ENCODE measurements around the gene LGI4. TPM values are rescaled to one million over a fixed set of nuclear protein-coding genes. Genes with fewer than 3 reads are reported as not detected.

LGI4 gene
- total RNA-seq, 1 experiment from 2014 or later = 3.2 TPM

GRCh38 chr19:35119091-35119490 is 15.8 kb downstream of the LGI4 start:
- Histone ChIP-seq H2BK20ac (ENCODE audit: low read depth, low read length, poor library complexity, severe bottlenecking) (no peak overlapping the region), H3K9me3 (ENCODE audit: control insufficient read depth, low read depth, low read length) (no peaks in the 10 kb centered on the region), H2AK5ac (ENCODE audit: insufficient read length, low read length) (no peak overlapping the region), H3K23me2 (ENCODE audit: insufficient read length, low read depth, low read length, poor library complexity, severe bottlenecking) (no peaks in the 10 kb centered on the region), H3K56ac (ENCODE audit: insufficient read length, low read depth, low read length) (no peak overlapping the region), H3K79me2 (ENCODE audit: insufficient read depth, low read length) (no peaks in the 10 kb centered on the region), H3K18ac (ENCODE audit: insufficient read length, low read depth, low read length) (no peak overlapping the region), H2AFZ (ENCODE audit: low read length) (no peak overlapping the region), H3K27ac (ENCODE audit: insufficient read length, low read depth, low read length) (no peak overlapping the region), H2BK5ac (ENCODE audit: insufficient read length, low read length) (no peak overlapping the region), H3K23ac (ENCODE audit: insufficient read length, low read depth, low read length) (no peak overlapping the region), H4K91ac (ENCODE audit: insufficient read length, low read depth, low read length) (no peak overlapping the region), H3K4ac (ENCODE audit: low read depth, low read length) (no peak overlapping the region), H2BK15ac (ENCODE audit: low read depth, low read length) (no peak overlapping the region), H3K79me1 (ENCODE audit: insufficient read depth, low read depth, low read length, poor library complexity, severe bottlenecking) (no peaks in the 10 kb centered on the region), H4K20me1 (ENCODE audit: control insufficient read depth, insufficient read depth, insufficient read length) (no peaks in the 10 kb centered on the region), H2BK12ac (ENCODE audit: insufficient read length, low read depth, low read length) (no peak overlapping the region), H4K5ac (ENCODE audit: insufficient read length, low read depth, low read length) (no peak overlapping the region), H3K4me2 (ENCODE audit: insufficient read depth, insufficient read length, low read length) (no peak overlapping the region), H3K14ac (ENCODE audit: insufficient read depth, low read length) (no peak overlapping the region), H3K4me1 (ENCODE audit: insufficient read depth, low read length) (no peaks in the 10 kb centered on the region; the same call in 1 of the 2 replicates), H3K27me3 (ENCODE audit: insufficient read depth, low read length) (no peaks in the 10 kb centered on the region), H2BK120ac (ENCODE audit: low read depth, low read length, poor library complexity, severe bottlenecking) (no peak overlapping the region), H3K9ac (ENCODE audit: extremely low read depth, insufficient read length, low read length) (no peak overlapping the region), H4K8ac (replicated peaks; ENCODE audit: insufficient read length, low read depth, low read length) (no peak overlapping the region), H3T11ph (ENCODE audit: low read length) (no peak overlapping the region)
- H3K36me3 Mint-ChIP-seq (ENCODE audit: insufficient read depth in 1 of 3, low read depth in 3 of 3) = no peaks in the 10 kb centered on the region
- H3K4me1 Mint-ChIP-seq = peaks cover 48 to 63% of the 10 kb centered on the region in 2 experiments
- WGBS (ENCODE audit: extremely low coverage, insufficient read length, low lambda C conversion rate) = no CpG with 5 or more reads among the region's 14 CpGs
- H3K27ac Mint-ChIP-seq = no peak overlapping the region; a peak in 1 of 7 replicates
- H3K9me3 Mint-ChIP-seq = no peaks in the 10 kb centered on the region
- DNase-seq = no peak
- H3K4me3 Mint-ChIP-seq = no peak overlapping the region; a peak in 1 of 5 replicates
- TF ChIP-seq, protein P1, sequence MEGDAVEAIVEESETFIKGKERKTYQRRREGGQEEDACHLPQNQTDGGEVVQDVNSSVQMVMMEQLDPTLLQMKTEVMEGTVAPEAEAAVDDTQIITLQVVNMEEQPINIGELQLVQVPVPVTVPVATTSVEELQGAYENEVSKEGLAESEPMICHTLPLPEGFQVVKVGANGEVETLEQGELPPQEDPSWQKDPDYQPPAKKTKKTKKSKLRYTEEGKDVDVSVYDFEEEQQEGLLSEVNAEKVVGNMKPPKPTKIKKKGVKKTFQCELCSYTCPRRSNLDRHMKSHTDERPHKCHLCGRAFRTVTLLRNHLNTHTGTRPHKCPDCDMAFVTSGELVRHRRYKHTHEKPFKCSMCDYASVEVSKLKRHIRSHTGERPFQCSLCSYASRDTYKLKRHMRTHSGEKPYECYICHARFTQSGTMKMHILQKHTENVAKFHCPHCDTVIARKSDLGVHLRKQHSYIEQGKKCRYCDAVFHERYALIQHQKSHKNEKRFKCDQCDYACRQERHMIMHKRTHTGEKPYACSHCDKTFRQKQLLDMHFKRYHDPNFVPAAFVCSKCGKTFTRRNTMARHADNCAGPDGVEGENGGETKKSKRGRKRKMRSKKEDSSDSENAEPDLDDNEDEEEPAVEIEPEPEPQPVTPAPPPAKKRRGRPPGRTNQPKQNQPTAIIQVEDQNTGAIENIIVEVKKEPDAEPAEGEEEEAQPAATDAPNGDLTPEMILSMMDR (conservative IDR thresholded peaks at IDR 0.05) = no peak
- peaks cover 9% of the 10 kb centered on the region for H3K27me3 Mint-ChIP-seq (ENCODE audit: low read depth)
